Lung (tissue), 12 donors: ENCODE measurements around the gene CCDC88A. TPM values are rescaled to one million over a fixed set of nuclear protein-coding genes. Genes with fewer than 3 reads are reported as not detected.

Experiments used
- ATAC-seq: fragments of 200-7000 bp; cut with Tn5 transposase; one replicate; pipeline ENCODE4 v1.9.1; 2020; ENCODE audit warnings: moderate number of reproducible peaks; ENCODE audit not compliant: insufficient read depth, low FRiP score
- DNase-seq, 3 donors: peaks; one replicate each; pipeline ENCODE4 v3.0.0-alpha.2; 2013 to 2017
- H3K27ac ChIP-seq, 2 donors: one replicate each; pipeline ENCODE4 v1.5.1; 2013; ENCODE audit warnings: mild to moderate bottlenecking in 2 of 2, moderate library complexity in 2 of 2, control low read depth in 1 of 2, inconsistent platforms in 1 of 2, low read depth in 1 of 2, low read length in 1 of 2
- H3K27me3 ChIP-seq, 3 donors: one replicate each; pipeline ENCODE4 v1.5.1; 2013; ENCODE audit warnings: low read length in 2 of 3; ENCODE audit not compliant: control insufficient read depth in 3 of 3, insufficient read depth in 3 of 3
- H3K36me3 ChIP-seq, 4 donors: one replicate each; pipeline ENCODE4 v1.5.1; 2013; ENCODE audit warnings: low read length in 4 of 4, mild to moderate bottlenecking in 1 of 4, moderate library complexity in 1 of 4; ENCODE audit not compliant: control insufficient read depth in 4 of 4, insufficient read depth in 4 of 4
- H3K4me1 ChIP-seq, 5 donors: one replicate each; pipeline ENCODE4 v1.5.1; 2013; ENCODE audit warnings: low read length in 5 of 5, mild to moderate bottlenecking in 2 of 5, moderate library complexity in 1 of 5; ENCODE audit not compliant: control insufficient read depth in 5 of 5, insufficient read depth in 5 of 5
- H3K4me3 ChIP-seq: one replicate; pipeline ENCODE4 v1.5.1; 2013; ENCODE audit warnings: mild to moderate bottlenecking, control low read depth, moderate library complexity
- H3K9ac ChIP-seq, 2 donors: one replicate each; pipeline ENCODE4 v1.5.1; 2013; ENCODE audit warnings: low read length in 2 of 2, control low read depth in 1 of 2; ENCODE audit not compliant: insufficient read depth in 1 of 2
- H3K9me3 ChIP-seq, 4 donors: one replicate each; pipeline ENCODE4 v1.5.1; 2013; ENCODE audit warnings: low read length in 3 of 4, mild to moderate bottlenecking in 1 of 4, moderate library complexity in 1 of 4; ENCODE audit not compliant: control insufficient read depth in 4 of 4, insufficient read depth in 3 of 4
- WGBS, 2 donors: extraction: QIAGEN DNeasy Blood & Tissue Kit; methylation state at CpG; one replicate each; pipeline ENCODE4 v1.1.7; 2013; 5-methylcytosine and 5-hydroxymethylcytosine counted together
- polyA plus RNA-seq, 2 donors: library from polyadenylated mRNA; stranded (reverse); fragments of 200-250 nt; gene quantifications; one replicate each; pipeline ENCODE4 v1.2.1, GENCODE V29; 2013
- total RNA-seq, 2 donors: library from RNA; depleted of rRNA in 1 of 2; stranded (reverse); fragments of >200 nt in 1 of 2; gene quantifications; one replicate each; pipeline ENCODE4 v1.2.1, GENCODE V29; 2014 to 2021
- TF ChIP-seq, protein P1 (sequence below): IDR thresholded peaks from 2 replicates; pipeline ENCODE4 v1.5.1; 2012; ENCODE audit warnings: mild to moderate bottlenecking; ENCODE audit errors: control extremely low read depth, extremely low read depth
- donor health status: control.
- donor health status: control.
- donor health status: Bipolar disorder and iron deficiency.
- donor health status: healthy.
- donor health status: DM: yes; HTN: yes; CAD: no.

The CCDC88A gene
- total and polyA plus RNA-seq, 4 donors, result 13.3 to 91.9 (median 61.5) TPM

DNA sequence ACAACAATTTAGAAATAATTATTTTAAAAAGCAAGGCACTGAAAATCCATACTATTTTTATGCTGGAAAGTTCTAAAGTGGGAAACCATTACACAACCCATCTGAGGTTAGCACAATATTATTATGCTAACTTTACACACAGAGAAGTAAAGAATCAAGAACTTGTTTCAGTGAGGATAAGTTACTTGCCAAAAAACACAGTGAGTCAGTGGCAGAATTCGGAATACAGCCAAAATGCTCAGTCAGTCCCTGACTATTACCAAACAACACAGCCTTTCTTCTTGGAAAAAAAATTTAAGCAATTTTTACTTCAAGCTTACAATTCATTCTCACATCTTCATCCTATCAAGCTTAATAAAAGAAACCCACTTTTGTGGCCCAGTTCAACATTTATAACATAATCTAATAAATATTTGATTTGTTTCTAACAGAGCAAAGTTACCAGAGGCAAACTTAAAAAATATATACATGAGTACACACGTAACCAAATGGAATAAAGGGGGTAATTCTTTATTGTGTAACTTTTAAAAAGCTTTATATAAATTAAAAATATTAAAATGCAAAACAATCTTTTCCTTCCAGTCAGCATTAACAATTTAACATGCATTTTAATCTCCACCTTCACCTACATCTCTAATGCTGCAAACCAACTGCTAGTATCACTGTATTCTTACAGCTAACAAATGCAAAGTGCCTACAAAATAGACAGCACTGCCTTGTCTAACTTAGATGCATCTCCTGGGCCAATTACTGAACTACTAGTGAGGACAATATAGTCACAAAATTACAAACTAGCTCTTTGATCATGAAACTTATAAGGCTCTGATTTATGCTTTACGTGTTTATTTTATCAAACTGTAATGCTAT, 55.2 kb downstream of the CCDC88A start:
- Histone ChIP-seq H3K4me1 (peaks cover 0 to 3% (median 0%) of the 10 kb centered on the region in 5 donors), H3K9me3 (no peaks in the 10 kb centered on the region), H3K4me3 (no peak overlapping the region), H3K36me3 (peaks cover 0 to 5% (median 1%) of the 10 kb centered on the region in 4 donors), H3K27ac (no peak overlapping the region), H3K9ac (no peak overlapping the region), H3K27me3 (no peaks in the 10 kb centered on the region)
- ATAC-seq, result peak; percentile 47
- WGBS, 2 donors, result 76 to 88% methylated on average over 3 of the region's 3 CpGs
- peak; percentile 22 to 94 (median 81) for DNase-seq
- TF ChIP-seq, protein P1, sequence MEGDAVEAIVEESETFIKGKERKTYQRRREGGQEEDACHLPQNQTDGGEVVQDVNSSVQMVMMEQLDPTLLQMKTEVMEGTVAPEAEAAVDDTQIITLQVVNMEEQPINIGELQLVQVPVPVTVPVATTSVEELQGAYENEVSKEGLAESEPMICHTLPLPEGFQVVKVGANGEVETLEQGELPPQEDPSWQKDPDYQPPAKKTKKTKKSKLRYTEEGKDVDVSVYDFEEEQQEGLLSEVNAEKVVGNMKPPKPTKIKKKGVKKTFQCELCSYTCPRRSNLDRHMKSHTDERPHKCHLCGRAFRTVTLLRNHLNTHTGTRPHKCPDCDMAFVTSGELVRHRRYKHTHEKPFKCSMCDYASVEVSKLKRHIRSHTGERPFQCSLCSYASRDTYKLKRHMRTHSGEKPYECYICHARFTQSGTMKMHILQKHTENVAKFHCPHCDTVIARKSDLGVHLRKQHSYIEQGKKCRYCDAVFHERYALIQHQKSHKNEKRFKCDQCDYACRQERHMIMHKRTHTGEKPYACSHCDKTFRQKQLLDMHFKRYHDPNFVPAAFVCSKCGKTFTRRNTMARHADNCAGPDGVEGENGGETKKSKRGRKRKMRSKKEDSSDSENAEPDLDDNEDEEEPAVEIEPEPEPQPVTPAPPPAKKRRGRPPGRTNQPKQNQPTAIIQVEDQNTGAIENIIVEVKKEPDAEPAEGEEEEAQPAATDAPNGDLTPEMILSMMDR, result no peak

DNA sequence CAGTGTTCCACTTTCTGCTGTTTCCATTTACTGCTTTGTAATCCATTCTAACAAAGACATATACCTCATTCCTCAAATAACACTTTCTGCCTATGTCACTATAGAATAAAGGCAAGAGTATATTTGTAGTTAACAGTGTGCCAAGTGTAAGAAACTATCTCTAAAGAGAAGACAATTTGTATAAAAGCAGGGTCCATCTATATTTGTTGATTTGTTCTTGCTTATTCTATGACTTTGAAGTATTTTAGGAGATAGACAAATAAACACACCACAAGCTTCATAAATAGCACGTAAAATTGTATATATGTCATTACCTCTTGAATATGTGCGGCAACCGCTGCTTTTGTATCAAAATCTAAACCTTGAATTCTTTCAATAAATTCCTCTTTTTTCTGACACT, 56.0 kb downstream of the CCDC88A start:
- Histone ChIP-seq H3K4me1 (peaks cover 0 to 3% (median 0%) of the 10 kb centered on the region in 5 donors), H3K36me3 (peaks cover 0 to 5% (median under 1%) of the 10 kb centered on the region in 4 donors), H3K9me3 (no peaks in the 10 kb centered on the region), H3K27me3 (no peaks in the 10 kb centered on the region), H3K4me3 (no peak overlapping the region), H3K9ac (no peak overlapping the region), H3K27ac (no peak overlapping the region)
- DNase-seq, result peak in 1 of 3 donors; percentile 1
- 93 to 94% methylated on average over 3 of the region's 3 CpGs for WGBS, 2 donors
- TF ChIP-seq, protein P1, result no peak
- no peak for ATAC-seq

DNA sequence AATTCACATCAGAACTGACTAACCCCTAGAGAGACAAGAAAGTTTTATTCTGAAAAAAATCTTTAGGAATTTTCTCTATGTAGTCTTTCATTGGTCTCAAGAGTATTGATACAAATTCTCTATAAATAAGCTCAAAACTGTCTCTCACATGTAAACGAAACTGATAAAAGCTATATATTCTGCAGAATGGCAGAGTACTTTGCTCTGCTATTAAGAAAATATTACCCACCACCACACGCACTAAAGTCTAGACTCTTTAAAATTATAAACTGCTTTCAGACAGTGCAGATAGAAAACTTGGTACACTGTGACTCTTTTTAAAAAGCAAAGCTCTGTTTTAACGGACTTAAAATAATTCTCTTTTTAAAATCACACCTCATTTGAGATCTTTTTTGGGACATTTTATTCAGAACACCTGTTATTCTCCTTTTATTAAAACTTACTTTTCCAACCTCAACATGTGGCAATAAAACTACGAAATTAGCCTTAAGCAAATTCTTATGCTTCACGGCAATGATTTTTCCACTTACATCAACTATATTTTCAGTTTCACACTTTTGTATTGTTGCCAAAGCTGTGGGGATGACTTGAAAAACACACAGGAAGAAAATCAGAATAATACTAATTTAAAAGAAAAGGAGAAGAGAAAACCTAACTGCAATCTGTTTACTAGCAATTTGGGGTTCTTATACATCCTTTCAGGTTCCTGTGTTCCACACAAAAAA, 58.0 kb downstream of the CCDC88A start:
- H3K27ac ChIP-seq, result no peak overlapping the region
- no peaks in the 10 kb centered on the region for H3K27me3 ChIP-seq
- H3K4me3 ChIP-seq, result no peak overlapping the region
- TF ChIP-seq, protein P1, result no peak
- no peak for ATAC-seq
- DNase-seq, result no peak
- H3K9ac ChIP-seq, result no peak overlapping the region
- H3K9me3 ChIP-seq, result no peaks in the 10 kb centered on the region
- 84 to 85% methylated on average over 5 of the region's 5 CpGs for WGBS, 2 donors
- H3K4me1 ChIP-seq, result peaks cover 0 to 3% (median 0%) of the 10 kb centered on the region in 5 donors
- peaks cover 0 to 5% (median under 1%) of the 10 kb centered on the region in 4 donors for H3K36me3 ChIP-seq
